ENCODE data around the gene JAZF1.
"Not testable (repeated sequence)": the region's sequence is repeated elsewhere in the genome, so short reads cannot be mapped to it uniquely, and the experiment has no call there.

JAZF1 gene

DNA sequence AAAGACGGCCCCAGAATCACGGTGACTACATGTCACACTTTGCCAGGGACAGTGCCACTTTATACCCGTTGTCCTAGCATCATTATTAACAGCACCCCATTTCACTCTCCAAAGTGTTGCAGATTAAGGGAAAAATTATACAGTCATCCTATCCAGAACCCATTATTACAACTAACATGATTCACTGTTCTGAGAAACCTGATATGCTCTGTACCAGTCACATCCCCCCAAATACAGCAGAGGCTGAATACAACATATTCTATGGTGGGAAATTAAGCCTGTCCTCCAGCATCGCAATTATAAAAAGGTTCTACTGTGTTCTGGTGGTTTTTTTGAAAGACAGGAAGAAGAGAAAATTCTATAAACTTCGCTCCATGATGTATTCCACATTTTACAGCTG lies 162.1 kb downstream of the JAZF1 start:
- no peak for DNase-seq (ENCODE audit: insufficient read length, low spot score)
- no peak for FAIRE-seq

DNA sequence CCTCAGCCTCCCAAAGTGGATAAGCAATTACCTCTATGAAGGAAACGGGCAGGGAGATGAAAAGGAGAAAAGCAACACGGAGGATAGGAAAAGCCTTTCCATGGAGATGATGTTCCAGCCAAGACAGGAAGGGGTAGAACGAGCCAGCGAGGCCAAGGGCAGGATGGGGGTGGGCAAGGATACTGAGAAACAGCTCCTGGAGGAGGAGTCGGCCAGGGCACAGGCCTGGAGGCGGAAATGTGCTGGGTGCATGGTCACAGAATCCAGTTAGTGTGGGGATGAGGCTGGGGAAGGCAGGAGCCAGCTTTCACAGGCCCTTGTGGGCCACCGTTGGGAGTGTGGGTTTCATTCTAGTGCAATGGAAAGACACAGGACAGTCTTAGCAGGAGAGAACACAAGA lies 162.6 kb downstream of the JAZF1 start:
- DNase-seq (ENCODE audit: insufficient read length, low spot score) = no peak
- FAIRE-seq = no peak

DNA sequence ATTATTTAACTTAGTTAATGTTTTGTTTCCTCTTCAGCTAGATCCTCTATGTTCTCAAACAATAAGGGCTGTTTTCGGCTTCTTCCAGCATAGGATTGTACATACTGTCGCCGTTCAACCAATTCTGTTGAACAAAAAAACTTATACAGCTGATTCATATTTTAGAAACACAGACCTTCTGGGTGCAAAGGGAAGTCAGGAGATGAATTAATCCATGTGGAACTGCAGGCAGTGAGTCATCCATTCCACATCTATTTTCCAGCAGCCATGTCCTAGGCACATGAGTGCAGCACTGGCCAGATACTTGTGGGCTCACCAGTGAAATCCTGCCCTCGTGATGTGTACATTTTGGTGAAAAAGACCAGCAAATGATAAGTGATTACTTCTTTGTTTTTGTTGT lies 163.2 kb downstream of the JAZF1 start:
- FAIRE-seq (no peak), DNase-seq (ENCODE audit: insufficient read length, low spot score) (no peak)

DNA sequence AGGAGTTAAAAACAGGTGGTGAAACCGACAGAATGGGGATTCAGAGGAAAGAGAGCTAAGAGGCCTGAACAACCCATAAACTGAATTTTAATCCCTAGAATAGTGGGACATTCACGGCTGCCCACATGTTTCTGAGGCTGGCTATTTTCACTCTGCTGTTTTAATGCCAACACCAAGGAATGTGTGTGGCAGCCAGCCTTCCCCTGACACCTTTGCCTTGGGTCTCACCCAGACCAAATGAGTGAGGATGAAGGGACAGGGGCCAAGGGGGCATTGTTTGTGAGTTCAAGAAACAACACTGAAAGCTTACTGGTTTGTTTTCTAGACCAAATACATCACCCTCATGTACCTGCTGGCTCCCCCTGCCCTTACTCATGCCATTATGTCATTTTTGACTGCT lies 164.3 kb downstream of the JAZF1 start:
- FAIRE-seq (no peak), DNase-seq (ENCODE audit: insufficient read length, low spot score) (no peak)

DNA sequence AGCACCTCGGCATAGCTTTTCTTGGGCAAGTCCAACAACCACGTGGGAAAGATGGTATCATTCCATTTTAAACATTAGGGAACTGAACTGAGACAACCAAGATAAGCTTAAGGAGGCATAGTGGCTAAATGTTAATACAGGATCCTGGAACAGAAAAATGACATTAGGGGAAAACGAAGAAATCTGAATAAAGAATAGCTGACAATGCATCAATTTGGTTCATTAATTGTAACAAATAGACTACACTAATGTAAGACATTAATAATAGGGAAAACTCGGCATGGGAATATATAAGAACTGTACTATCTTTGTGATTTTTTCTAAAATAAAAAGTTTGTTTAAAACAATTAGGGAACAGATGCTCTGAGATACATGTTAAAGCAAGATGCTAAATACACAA lies 165.4 kb downstream of the JAZF1 start:
- DNase-seq (ENCODE audit: insufficient read length, low spot score) (no peak), FAIRE-seq (no peak)

DNA sequence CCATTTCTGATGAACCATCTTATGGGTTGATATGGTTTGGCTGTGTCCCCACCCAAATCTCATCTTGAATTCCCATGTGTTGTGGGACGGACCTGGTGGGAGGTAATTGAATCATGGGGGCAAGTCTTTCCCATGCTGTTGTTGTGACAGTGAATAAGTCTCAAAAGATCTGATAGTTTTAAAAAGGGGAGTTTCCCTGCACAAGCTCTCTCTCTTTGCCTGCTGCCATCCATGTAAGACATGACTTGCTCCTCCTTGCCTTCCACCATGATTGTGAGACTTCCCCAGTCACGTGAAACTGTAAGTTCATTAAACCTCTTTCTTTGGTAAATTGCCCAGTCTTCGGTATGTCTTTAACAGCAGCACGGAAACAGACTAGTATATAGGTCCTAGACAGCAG lies 166.3 kb downstream of the JAZF1 start:
- FAIRE-seq; DNase-seq (ENCODE audit: insufficient read length, low spot score): not testable (repeated sequence)

DNA sequence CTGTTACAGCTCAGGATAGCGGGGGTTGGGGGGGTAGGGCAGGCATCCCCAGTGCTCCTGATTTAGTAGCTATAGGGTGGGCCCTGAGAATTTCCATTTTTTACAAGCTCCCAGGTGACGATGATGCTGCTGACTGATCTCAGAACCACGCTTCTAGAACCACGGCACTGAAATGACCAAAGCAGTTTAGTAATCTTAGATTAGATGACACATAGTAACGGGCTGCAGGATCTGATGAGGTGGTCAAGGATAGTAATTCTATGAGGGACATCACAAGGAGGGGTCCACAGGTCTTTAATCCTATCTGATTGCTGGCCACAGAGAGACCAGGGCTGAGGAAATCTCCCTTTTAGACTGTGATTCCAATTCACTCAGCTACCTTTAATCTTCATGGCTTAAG lies 167.2 kb downstream of the JAZF1 start:
- FAIRE-seq (no peak), DNase-seq (ENCODE audit: insufficient read length, low spot score) (no peak)

DNA sequence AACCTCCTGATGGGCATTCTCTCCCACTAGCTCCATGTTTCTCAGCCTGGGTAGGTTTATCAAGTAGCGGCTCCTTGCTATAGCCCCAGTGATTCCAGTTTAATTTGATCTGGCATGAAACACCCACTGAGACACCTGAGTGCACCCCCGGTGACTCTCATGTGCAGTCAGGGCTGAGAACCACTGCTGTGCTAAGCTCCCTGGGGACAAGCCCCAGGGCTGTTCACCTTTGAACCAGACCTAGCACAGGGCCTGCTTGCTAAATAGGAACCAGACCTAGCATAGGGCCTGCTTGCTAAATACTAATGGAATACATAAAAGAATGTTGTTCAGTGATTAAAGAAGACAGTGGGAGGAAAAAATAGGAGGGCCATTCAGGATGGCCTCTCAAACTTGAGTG lies 167.6 kb downstream of the JAZF1 start:
- DNase-seq (ENCODE audit: insufficient read length, low spot score) (no peak), FAIRE-seq (no peak)

DNA sequence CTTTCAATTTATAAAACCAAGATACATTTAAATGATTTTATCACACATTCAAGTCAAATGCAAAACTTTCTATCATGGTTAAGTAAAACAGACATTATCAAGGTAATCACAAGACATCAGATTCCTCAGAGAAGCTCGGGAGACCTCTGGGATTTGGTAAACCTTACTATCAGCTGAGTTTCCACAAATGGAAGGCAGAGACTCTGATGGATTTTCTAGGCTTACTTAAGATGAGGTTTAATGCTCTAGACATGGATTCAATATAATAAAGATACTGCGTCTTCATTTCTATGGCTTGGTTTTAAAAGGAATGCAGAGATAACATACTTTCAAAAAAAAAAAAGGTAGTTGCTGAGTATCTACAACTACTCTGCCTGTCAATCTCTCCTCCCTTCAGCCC lies 171.7 kb downstream of the JAZF1 start:
- DNase-seq (ENCODE audit: insufficient read length, low spot score) (no peak), FAIRE-seq (no peak)

DNA sequence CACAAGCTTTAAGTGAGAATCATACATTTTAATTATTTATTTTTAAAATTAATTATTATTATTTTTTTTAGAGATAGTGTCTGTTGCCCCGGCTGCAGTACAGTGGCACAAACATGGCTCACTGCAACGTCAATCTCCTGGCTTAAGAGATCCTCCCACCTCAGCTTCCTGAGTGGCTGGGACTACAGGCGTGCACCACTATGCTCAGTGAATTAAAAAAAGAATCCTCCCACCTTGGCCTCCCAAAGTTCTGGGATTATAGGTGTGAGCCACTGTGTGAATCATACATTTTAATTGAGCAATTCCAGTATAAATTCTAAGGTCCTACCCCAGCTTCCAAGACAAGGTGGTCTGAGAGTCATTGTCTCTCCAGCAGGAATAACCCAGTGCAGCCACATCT lies 172.4 kb downstream of the JAZF1 start:
- DNase-seq (ENCODE audit: insufficient read length, low spot score) = no peak
- no peak for FAIRE-seq

DNA sequence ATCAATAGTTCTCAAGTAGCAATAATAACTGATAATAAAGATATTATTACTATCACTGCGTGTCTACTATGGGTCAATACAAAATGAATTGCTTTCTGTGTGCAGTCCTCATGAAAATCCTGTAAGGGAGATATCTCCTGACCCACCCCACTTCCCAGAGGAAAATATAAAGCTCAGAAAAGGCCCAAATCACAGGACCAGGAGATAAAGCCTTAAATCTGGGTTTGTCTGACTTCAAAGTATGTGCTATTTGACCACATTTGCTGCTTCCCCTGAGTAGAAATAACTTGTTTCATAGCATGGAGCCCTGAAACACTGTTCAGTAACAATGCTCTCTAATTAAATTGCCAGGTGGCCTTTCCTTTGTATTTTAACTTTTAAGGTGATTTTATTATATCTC lies 174.1 kb downstream of the JAZF1 start:
- no peak for DNase-seq (ENCODE audit: insufficient read length, low spot score)
- no peak for FAIRE-seq

DNA sequence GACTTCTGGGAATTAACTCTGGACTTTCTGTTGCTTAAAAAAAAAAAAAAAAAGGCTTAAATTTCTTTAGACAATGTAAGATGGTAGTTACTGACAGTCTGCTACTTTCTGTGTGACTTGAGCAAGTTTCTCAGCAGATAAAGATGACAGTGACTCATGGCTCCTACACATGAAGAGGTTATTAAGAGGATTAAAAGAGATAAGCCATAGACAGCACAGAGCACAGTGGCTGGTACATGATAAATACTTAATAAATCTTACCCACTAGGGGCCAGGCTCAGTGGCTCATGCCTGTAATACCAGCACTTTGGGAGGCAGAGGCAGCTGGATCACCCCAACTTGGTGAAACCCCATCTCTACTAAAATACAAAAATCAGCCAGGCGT lies 174.8 kb downstream of the JAZF1 start:
- DNase-seq (ENCODE audit: insufficient read length, low spot score) (no peak), FAIRE-seq (no peak)

DNA sequence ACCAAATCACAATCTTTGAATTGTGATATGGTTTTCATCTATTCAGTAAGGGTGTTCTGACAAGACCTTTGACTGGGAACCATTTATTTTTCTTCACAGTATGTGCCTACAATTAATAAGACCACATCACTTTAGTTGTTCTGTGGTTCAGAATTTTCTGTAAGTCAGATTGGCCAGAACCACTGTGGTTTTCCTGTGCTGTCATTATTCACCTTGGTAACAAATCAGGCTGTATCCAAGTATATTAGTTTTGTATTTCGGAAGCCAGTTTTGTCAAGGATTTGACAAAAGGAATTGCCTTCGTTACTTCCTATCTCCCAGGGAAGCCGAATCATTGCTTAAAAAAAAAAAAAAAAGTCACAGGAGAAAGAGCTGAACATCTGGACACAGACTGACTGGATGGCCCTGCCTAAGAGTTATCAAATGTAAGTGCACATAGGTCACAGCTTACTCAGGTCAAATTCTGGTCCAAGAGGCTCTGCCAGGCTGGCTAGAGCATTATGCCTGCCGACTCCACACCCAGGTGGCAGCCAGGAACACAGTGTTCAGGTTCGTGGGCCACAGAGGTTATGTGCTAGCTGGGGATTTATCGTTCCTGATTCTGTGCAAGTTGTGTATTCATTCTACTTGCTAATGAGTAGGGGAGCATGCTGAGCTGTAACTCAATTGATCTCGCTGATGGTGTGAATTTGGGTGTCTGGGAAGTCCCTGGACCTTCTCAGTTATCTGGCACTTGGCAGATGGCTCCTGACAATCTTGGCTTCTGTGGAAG lies 175.3 kb downstream of the JAZF1 start:
- FAIRE-seq = no peak
- no peak for DNase-seq (ENCODE audit: insufficient read length, low spot score)

DNA sequence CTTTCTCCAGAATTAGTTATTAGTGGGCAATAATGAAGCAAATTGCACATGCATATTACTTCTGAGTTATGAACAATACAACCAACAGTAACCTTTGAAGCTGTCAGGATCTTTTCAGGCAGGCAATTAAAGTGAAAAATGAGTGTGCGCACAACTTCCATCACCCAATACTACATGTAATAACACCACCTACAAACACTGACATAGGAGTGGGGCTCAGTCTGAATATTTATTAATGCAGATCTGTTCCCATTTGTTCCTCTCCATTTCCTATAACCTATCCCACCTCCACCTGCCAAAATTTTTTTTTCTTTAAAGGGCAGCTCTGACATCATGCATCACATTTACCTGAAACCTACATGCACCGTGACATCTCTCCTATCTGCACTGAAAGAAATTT lies 177.2 kb downstream of the JAZF1 start:
- FAIRE-seq = no peak
- DNase-seq (ENCODE audit: insufficient read length, low spot score) = no peak

DNA sequence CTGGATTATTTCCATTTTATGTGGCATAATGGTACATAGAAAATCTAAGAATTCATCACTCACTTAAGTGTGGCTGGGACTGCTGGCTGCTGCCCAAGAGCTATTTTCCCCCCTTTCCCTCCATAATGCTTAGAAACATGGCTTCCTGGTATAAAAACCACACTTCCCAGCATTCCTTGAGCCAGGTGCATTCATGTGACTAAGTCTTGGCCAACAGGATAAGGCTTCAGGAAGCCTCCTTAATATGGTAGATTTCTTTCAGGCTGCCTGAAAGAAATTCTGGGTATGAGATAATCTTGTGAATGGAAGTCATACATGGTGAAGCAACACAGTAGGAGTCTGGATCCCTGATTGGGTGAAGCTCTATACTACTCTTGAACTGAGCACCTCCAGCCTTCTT lies 178.0 kb downstream of the JAZF1 start:
- FAIRE-seq = no peak
- DNase-seq (ENCODE audit: insufficient read length, low spot score) = no peak

DNA sequence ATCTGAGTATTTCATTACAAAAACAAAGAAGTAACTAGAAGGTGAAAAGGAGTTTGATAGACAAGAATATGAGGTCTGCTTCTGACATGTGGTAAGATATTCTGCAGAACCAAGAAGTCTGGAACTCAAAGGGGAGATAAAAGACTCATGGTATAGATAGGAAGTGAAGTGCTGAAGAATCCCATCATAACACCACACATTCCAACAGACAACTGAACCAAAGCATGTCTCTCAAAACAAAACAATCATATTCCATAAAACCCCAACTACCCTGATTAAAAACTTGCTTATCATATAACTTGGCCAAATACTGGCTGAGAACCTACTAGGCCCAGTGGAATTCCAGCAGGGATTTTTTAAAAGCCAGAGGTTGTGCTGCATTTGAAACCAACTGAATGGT lies 178.7 kb downstream of the JAZF1 start:
- FAIRE-seq = no peak
- no peak for DNase-seq (ENCODE audit: insufficient read length, low spot score)

DNA sequence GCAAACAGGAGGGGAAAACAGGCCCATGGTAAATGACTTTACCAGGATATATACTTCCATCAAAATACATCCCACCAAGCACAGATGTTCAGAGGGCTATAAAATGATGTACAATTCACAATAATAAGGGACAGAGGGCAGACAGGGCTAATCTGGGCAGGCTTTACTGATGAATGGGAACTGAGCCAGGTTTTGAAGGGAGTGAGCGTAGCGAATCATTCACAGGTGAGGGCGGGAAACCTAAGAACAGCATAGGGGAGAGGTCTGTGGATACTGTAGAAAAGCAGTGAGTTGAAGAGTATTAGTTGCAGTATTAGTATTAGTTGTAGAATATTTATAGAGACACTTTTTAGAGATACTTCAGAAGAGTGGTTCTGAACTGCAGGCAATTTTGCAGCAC lies 180.8 kb downstream of the JAZF1 start:
- FAIRE-seq = no peak
- DNase-seq (ENCODE audit: insufficient read length, low spot score) = no peak

DNA sequence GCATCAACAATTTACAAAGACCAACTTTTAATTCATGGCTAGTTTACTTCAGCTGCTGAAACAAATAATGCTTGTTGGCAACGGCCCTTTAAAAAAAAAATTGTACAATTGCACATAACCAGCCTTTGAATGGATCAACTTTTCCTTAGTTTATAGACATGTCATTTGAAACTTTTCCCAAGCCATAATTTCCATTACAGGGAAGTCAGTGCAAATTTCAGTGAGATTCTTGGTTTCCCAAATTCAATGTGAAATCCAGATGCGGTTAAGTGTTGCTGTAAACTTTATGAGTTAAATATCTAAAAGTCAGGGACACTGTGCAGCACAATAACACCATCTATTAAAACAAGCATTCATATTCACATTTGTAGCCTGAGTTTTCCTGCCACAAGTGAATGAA lies 182.2 kb downstream of the JAZF1 start:
- DNase-seq (ENCODE audit: insufficient read length, low spot score) (no peak), FAIRE-seq (no peak)

DNA sequence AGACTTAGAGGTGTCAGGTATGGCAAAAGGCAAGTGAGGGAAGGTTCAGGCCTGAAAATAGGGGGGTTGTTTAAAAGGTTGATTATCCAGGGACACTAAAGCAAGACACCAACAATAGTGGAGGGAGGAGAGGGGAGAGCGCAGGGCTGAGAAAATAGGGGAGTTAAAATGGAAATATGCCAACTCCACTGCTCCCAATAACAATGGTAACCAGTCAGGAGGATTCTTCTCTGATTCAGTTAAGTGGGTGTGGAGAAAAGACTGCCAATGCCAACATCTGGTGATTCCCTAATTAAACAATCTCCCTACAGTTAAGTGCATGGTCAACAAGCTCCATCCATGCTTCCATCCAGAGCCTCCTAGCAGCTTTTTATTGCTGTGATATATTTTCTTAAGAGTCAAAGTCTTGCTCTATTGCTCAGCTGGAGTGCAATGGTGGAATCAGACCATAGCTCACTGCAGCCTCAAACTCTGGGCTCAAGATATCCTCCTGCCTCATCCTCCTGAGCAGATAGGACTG lies 183.3 kb downstream of the JAZF1 start:
- no peak for DNase-seq (ENCODE audit: insufficient read length, low spot score)
- FAIRE-seq = no peak

DNA sequence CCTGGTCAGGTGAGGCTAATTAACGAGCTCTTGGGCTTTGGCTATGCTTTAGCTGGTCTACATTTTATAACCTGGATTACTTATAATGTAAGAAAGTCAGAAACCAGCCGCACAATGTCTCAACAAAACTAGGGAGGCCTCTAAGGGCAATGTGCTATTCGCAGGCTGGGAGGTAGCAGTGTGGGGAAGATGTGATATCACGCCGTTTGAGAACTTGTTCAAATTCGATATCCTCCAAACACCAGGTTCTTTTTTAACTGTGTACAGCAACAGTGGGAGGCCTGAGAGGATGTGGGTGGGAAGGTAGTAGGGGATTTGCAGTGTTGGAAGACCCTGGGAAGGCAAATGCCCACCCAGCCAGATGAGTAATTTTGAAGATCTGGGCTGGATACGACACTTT lies 184.5 kb downstream of the JAZF1 start:
- FAIRE-seq (no peak), DNase-seq (ENCODE audit: insufficient read length, low spot score) (no peak)

DNA sequence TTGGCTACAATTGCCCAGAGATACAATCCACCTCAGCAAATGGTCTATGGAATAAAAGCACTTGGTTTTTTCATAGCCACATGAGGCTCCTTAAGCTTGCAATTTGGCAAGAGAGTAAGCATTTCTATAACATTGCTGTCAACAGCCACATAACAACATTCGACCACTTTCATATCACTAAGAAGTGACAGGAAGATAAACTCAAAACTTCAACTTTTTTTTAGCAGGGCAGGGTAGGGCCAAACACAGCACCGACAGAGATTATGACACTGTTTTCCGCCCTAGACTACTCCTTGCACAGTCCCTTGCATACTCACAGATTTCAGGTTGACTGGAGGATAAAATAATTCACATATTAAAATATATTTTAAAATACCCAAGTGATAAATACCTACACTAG lies 185.4 kb downstream of the JAZF1 start:
- no peak for DNase-seq (ENCODE audit: insufficient read length, low spot score)

DNA sequence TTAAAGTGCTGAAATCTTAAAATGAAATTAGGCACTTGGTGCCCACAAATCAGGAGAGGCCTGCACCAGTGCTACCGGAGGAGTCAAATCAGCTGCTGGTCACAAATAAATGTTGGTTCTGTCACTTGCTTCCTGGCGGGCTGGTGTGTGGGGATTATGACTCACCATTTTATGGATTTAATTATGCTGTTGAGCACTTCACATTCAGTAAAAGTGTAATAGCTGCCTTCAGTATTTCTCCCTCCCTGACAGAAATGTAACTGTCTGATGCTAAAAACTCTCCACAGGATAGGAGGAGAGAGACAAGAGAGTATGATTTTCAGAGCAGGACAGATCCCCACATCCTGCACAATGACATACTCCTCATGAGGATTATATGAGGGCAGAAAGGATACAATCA lies 186.0 kb downstream of the JAZF1 start:
- FAIRE-seq (no peak), DNase-seq (ENCODE audit: insufficient read length, low spot score) (no peak)

More for the DNA sequence above, 185.4 kb downstream of the JAZF1 start:
- FAIRE-seq = no peak
